Measurements from ENCODE around the gene STK38. TPM values are rescaled to one million over a fixed set of nuclear protein-coding genes. Genes with fewer than 3 reads are reported as not detected.

Gene STK38
- total RNA-seq, 2 experiments from 2014 or later = 88.9 to 93.2 TPM

DNA sequence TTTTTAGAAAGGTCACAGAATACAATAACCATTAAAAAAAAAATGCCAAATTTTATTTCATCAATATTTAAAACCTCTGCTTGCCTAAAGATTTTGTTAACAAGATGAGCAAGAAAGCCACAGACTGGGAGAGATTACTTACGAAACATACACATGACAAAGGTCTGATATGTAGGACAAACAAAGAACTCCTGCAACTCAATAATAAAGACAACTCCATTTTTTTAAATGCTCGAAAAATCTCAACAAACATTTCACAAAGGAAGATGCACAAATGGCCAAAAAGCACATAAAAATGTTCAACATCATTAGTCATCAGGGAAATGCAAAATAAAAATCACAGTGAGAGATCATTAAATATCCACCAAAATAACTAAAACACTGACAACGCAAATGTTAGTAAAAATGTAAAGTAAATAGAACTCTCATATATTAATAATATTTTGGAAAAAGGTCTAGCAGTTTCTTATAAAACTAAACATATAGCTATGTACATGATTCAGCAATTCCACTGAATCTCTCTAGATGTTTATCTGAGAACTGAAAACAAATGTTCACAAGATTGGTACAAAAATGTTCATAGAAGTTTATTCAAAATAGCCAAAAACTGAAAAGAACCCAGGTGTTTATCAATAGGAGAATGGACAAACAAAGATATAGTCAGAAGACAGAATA lies 10.3 kb downstream of the STK38 start:
- no peak overlapping the region for H3K27ac Mint-ChIP-seq
- DNase-seq = no peak
- H3K4me1 Mint-ChIP-seq = peaks cover 46% of the 10 kb centered on the region
- no peak overlapping the region for H3K4me3 Mint-ChIP-seq
- ChIA-PET POLR2A (no interaction called here), CTCF (no interaction called here)
- H3K27me3 Mint-ChIP-seq = no peaks in the 10 kb centered on the region
- no peaks in the 10 kb centered on the region for H3K9me3 Mint-ChIP-seq
- H3K36me3 Mint-ChIP-seq (ENCODE audit: low read depth) = peaks cover 84% of the 10 kb centered on the region

DNA sequence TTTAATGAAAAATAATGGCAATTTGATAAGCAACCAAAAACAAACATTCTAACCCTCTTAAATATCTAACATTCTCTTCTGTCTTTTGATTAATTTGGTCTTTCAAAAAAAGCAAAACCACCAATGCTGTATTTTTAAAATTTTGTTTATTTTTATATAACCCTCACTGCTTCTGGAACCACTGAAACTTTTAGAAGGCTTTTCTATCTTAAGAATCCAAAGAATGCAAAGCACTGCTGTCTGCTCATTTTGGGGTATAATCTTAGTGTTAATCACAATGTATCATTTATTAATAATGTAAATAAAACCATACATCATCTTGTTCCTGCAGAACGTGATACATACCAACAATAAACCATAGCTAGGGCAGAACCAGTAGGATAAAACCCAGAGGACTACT lies 14.0 kb downstream of the STK38 start:
- Mint-ChIP-seq H3K9me3 (no peaks in the 10 kb centered on the region), H3K27ac (no peak overlapping the region), H3K4me3 (no peak overlapping the region), H3K4me1 (peaks cover 32% of the 10 kb centered on the region), H3K36me3 (ENCODE audit: low read depth) (peaks cover 80% of the 10 kb centered on the region), H3K27me3 (no peaks in the 10 kb centered on the region)
- no peak for DNase-seq
- POLR2A ChIA-PET = interaction anchor here (0.7 to 0.8 kb wide), 2 partner anchors 10 to 14 kb away, joined by 3 to 4 read pairs; no protein-coding TSS in a partner anchor
- CTCF ChIA-PET = interaction anchor here (1.5 kb wide), 1 partner anchor 46 kb away, joined by 3 read pairs; no protein-coding TSS in a partner anchor

DNA sequence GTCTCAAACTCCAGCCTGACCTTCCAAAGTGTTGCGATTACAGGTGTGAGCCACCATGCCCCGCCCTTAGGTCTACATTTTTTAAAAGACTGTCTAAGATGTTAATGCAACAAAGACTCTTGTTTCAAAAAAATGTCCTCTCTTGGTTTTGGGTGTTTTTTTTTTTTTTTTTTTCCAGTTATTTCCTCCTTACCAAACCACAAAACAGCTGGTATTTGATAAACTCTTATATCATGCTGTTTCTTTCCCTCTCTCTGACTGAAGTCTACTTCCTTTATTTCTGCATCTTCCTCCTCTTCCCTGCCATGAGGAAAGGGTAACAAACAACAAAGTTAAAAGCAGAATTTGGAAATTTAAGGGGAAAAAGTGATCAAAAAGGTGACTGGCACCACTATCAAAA lies 21.2 kb downstream of the STK38 start:
- ChIA-PET POLR2A (interaction anchor here (0.6 kb wide), 1 partner anchor 14 kb away, joined by 3 read pairs; no protein-coding TSS in a partner anchor), CTCF (interaction anchor here (0.6 to 0.8 kb wide), 2 partner anchors 54 to 935 kb away, joined by 3 to 4 read pairs; no protein-coding TSS in a partner anchor)
- H3K9me3 Mint-ChIP-seq = no peaks in the 10 kb centered on the region
- H3K4me3 Mint-ChIP-seq = no peak overlapping the region
- H3K27me3 Mint-ChIP-seq = no peaks in the 10 kb centered on the region
- no peak for DNase-seq
- peaks cover 18% of the 10 kb centered on the region for H3K4me1 Mint-ChIP-seq
- H3K36me3 Mint-ChIP-seq (ENCODE audit: low read depth) = peaks cover 69% of the 10 kb centered on the region
- H3K27ac Mint-ChIP-seq = no peak overlapping the region

DNA sequence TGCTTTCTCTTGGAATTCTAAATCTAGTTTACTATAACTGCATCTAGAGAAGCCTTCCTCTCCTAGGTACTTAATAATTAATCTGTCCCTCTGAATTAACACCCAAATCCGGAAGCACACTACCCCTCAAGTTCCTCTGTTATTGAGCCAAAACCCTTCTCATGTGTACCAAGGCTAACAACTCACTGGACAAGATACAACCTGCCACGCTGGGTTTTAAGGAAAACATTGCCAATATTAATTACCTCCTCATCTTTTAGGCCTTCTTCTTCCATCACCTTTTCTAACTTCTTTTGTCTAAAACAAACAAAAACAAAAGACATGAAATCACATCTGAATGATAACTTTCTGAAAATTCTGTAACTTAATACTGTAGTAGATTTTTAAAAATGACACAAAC lies 21.9 kb downstream of the STK38 start:
- Mint-ChIP-seq H3K27me3 (no peaks in the 10 kb centered on the region), H3K4me1 (peaks cover 17% of the 10 kb centered on the region), H3K36me3 (ENCODE audit: low read depth) (peaks cover 71% of the 10 kb centered on the region), H3K27ac (no peak overlapping the region), H3K4me3 (no peak overlapping the region), H3K9me3 (no peaks in the 10 kb centered on the region)
- no peak for DNase-seq
- ChIA-PET CTCF (interaction anchor here (0.8 kb wide), 1 partner anchor 54 kb away, joined by 3 read pairs; no protein-coding TSS in a partner anchor), POLR2A (no interaction called here)

DNA sequence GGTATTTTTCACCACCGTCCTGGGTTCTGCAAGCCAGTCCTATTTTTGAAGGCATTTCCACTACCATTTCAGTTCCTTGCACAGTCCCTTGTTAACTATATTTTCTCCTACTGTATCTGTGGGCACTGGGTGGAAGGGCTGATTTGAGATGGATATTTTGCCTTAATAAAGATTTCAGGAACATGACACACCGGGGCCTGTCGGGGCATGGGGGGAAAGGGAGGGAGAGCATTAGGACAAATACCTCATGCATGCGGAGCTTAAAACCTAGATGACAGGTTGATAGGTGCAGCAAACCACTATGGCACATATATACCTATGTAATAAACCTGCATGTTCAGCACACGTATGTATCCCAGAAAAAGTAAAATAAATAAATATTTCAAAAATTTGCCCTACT lies 22.4 kb downstream of the STK38 start:
- Mint-ChIP-seq H3K9me3 (no peaks in the 10 kb centered on the region), H3K4me1 (peaks cover 21% of the 10 kb centered on the region), H3K4me3 (no peak overlapping the region), H3K27me3 (no peaks in the 10 kb centered on the region), H3K27ac (peak overlapping the region; percentile 33), H3K36me3 (ENCODE audit: low read depth) (peaks cover 73% of the 10 kb centered on the region)
- DNase-seq = no peak
- CTCF ChIA-PET = no interaction called here
- POLR2A ChIA-PET = no interaction called here

DNA sequence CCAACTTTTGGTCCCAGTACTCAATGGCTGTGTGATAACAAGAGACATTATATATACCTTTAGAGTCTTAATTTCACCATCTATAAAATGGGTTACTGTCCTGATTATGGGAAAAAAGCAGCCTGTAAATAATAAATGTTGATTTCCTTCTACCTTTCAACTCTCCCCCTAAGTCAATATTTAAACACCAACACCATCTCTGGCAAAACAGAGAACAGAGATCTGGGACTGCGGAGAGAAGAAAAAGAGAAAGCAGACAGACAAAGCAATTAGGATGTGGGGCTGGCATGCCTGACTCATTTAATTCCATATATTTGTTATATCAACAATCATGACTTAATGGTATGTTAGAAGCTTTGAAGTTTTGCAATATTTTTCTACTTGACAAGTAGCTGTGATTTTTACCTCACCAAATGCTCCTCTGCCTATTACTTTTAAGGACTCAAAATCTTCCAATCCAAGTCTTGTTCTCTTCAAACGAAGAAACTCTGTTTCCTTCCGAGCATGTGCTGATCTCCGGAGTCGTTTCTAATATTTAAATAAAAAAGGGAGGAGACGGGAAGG lies 23.3 kb downstream of the STK38 start:
- Mint-ChIP-seq H3K4me3 (no peak overlapping the region), H3K36me3 (ENCODE audit: low read depth) (peaks cover 74% of the 10 kb centered on the region), H3K4me1 (peaks cover 23% of the 10 kb centered on the region), H3K9me3 (no peaks in the 10 kb centered on the region), H3K27ac (no peak overlapping the region), H3K27me3 (no peaks in the 10 kb centered on the region)
- CTCF ChIA-PET = interaction anchor here (1.2 kb wide), 1 partner anchor 45 kb away, joined by 4 read pairs; no protein-coding TSS in a partner anchor
- POLR2A ChIA-PET = interaction anchor here (1.2 to 1.4 kb wide), 2 partner anchors 17 to 22 kb away, joined by 3 to 4 read pairs; no protein-coding TSS in a partner anchor
- DNase-seq = no peak

DNA sequence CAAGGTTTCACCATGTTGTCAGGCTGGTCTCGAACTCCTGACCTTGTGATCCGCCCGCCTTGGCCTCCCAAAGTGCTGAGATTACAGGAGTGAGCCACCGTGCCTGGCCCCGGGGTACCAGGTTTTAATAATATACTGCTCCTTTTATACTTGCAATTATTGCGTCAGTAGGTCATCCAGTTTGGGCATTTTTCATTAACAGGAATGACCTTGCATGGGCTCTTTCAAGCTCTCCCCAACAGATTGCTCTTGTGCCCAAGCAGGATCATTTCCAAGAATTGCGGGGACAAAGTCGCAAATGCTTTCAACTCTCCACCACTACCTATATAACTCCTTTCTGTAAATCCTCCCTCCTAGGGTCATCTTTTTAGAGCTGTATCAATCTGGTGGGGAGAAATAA lies 23.8 kb downstream of the STK38 start:
- H3K4me1 Mint-ChIP-seq = peaks cover 25% of the 10 kb centered on the region
- no peak overlapping the region for H3K27ac Mint-ChIP-seq
- no peaks in the 10 kb centered on the region for H3K9me3 Mint-ChIP-seq
- H3K27me3 Mint-ChIP-seq = no peaks in the 10 kb centered on the region
- CTCF ChIA-PET = interaction anchor here (1.2 kb wide), 1 partner anchor 45 kb away, joined by 4 read pairs; no protein-coding TSS in a partner anchor
- H3K36me3 Mint-ChIP-seq (ENCODE audit: low read depth) = peaks cover 76% of the 10 kb centered on the region
- no peak for DNase-seq
- no peak overlapping the region for H3K4me3 Mint-ChIP-seq
- POLR2A ChIA-PET = interaction anchor here (1.2 to 1.4 kb wide), 2 partner anchors 17 to 22 kb away, joined by 3 to 4 read pairs; no protein-coding TSS in a partner anchor

DNA sequence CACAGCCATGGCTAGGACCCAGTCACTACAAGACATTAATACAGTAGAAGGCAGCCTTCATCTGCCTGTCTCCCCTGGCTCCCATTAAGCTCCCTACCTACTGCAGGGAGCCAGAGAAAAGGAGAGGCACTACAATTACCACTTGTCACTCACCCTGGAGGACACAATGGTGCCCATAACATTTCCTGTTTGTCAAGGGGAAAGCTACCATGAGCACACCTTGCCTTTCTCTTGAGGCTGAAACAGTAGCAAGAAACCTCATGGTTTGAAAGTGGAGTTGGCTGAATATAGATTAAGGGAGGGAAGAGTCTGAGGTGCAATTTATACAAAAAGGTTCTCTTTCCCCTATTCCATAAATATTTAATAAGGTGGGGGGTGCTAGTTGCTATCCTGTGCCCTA lies 27.9 kb downstream of the STK38 start:
- no peak for DNase-seq
- Mint-ChIP-seq H3K4me1 (peaks cover 27% of the 10 kb centered on the region), H3K27ac (no peak overlapping the region), H3K9me3 (no peaks in the 10 kb centered on the region), H3K27me3 (no peaks in the 10 kb centered on the region), H3K4me3 (no peak overlapping the region), H3K36me3 (ENCODE audit: low read depth) (peaks cover 78% of the 10 kb centered on the region)
- CTCF ChIA-PET = interaction anchor here (0.7 to 1.3 kb wide), 3 partner anchors 13 to 53 kb away, joined by 3 to 4 read pairs (median 3); no protein-coding TSS in a partner anchor
- POLR2A ChIA-PET = interaction anchor here (0.8 to 1.7 kb wide), 4 partner anchors 10 to 28 kb away, joined by 3 read pairs; no protein-coding TSS in a partner anchor

DNA sequence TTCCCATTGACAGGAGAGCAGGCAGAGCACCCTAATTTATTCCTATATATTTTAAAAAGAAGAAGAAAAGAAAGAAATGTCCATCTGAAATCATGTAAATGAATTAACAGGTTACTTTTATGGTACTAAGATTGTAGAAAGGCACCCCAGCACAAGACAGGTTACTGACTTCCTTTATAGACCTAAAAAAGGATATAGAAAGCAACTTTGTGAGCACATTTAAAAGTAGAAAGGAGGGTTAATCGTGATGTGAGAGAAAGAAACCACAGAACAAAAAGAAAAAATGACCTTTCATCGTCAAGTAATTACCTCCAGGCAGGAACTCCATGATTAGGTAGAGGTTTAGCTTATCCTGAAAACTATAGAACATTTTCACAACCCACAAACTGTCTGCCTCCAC lies 29.9 kb downstream of the STK38 start:
- POLR2A ChIA-PET = interaction anchor here (1.1 kb wide), 1 partner anchor 15 kb away, joined by 3 read pairs; no protein-coding TSS in a partner anchor
- peaks cover 74% of the 10 kb centered on the region for H3K36me3 Mint-ChIP-seq (ENCODE audit: low read depth)
- no peak for DNase-seq
- no peaks in the 10 kb centered on the region for H3K27me3 Mint-ChIP-seq
- H3K27ac Mint-ChIP-seq = no peak overlapping the region
- CTCF ChIA-PET = interaction anchor here (1.4 kb wide), 1 partner anchor 12 kb away, joined by 3 read pairs; no protein-coding TSS in a partner anchor
- peaks cover 25% of the 10 kb centered on the region for H3K4me1 Mint-ChIP-seq
- no peaks in the 10 kb centered on the region for H3K9me3 Mint-ChIP-seq
- H3K4me3 Mint-ChIP-seq = no peak overlapping the region

DNA sequence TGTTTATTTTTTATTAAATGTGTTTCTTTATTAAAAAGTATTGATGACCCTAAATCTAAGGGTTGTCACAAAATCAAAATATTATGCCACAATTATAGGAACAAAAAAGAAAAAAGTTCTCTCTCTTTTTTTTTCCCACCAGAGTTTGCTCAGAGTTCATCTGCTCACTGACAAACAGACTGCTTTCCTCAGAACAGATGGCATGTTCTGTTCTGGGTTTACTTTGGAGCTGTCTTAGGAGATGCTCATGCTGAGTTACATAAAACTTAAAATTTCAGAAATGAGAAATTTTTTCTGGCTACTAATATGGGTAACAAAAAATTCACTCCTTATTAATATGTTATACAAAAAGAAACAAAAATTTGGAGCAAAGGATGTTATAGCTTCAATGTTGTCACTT lies 30.3 kb downstream of the STK38 start:
- H3K4me3 Mint-ChIP-seq = no peak overlapping the region

DNA sequence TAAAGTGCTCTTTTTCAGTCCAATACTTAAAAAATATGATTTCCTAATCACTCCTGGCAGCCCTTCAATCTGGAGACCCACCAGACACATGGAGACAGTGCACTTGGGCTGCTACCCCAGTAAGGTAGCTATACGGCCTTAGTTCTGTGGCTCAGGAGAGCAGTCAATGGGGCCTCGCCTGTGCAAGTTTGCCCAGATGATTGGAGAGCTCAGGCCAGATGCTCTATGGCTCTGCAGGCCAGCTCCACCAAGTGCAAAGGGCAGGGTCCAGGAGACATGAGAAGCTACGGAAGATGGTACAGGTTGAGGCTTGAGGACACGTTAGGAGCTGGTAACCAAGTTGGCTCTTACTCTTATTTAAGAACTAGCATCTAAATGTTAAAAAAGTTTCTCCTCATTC lies 30.7 kb downstream of the STK38 start:
- Mint-ChIP-seq H3K9me3 (no peaks in the 10 kb centered on the region), H3K4me3 (no peak overlapping the region), H3K4me1 (peaks cover 27% of the 10 kb centered on the region), H3K27me3 (no peaks in the 10 kb centered on the region), H3K27ac (no peak overlapping the region), H3K36me3 (ENCODE audit: low read depth) (peaks cover 73% of the 10 kb centered on the region)
- no peak for DNase-seq
- ChIA-PET POLR2A (interaction anchor here (1.0 to 1.1 kb wide), 2 partner anchors 14 to 63 kb away, joined by 3 read pairs; no protein-coding TSS in a partner anchor), CTCF (interaction anchor here (1.4 to 1.9 kb wide), 3 partner anchors 11 to 93 kb away, joined by 3 to 7 read pairs (median 4); no protein-coding TSS in a partner anchor)

More for the DNA sequence above, 30.3 kb downstream of the STK38 start:
- H3K27ac Mint-ChIP-seq = no peak overlapping the region
- peaks cover 73% of the 10 kb centered on the region for H3K36me3 Mint-ChIP-seq (ENCODE audit: low read depth)
- no peak for DNase-seq
- H3K9me3 Mint-ChIP-seq = no peaks in the 10 kb centered on the region
- ChIA-PET POLR2A (interaction anchor here (1.0 to 1.1 kb wide), 2 partner anchors 14 to 62 kb away, joined by 3 read pairs; no protein-coding TSS in a partner anchor), CTCF (interaction anchor here (1.4 to 1.5 kb wide), 2 partner anchors 11 to 94 kb away, joined by 3 to 4 read pairs; no protein-coding TSS in a partner anchor)
- H3K27me3 Mint-ChIP-seq = no peaks in the 10 kb centered on the region
- H3K4me1 Mint-ChIP-seq = peaks cover 27% of the 10 kb centered on the region

DNA sequence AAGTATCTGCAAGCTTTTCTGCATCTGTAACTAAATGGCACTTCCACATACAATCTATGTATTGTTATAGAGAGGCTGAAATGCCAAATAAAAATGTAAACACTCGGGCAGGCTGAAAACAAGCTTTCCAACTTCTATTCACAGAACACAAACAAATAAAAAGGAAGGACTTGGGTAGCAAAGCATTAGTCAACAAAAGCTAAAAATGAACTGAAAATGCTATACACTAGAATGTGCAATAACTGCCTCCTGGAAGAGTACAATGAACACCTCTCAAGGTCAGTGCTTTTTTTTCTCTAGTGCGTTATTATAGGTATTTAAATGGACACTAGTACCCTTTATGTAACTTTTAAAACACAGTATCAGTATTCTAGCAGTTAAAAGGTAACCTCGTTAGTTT lies 31.4 kb downstream of the STK38 start:
- Mint-ChIP-seq H3K9me3 (no peaks in the 10 kb centered on the region), H3K27ac (no peak overlapping the region), H3K36me3 (ENCODE audit: low read depth) (peaks cover 77% of the 10 kb centered on the region), H3K4me1 (peaks cover 27% of the 10 kb centered on the region), H3K27me3 (no peaks in the 10 kb centered on the region), H3K4me3 (no peak overlapping the region)
- ChIA-PET CTCF (interaction anchor here (1.5 to 1.9 kb wide), 2 partner anchors 64 to 93 kb away, joined by 4 to 7 read pairs; no protein-coding TSS in a partner anchor), POLR2A (interaction anchor here (0.7 to 1.0 kb wide), 2 partner anchors 26 to 64 kb away, joined by 3 read pairs; no protein-coding TSS in a partner anchor)
- no peak for DNase-seq
